ENCODE results near the gene OGG1. TPM values are rescaled to one million over a fixed set of nuclear protein-coding genes. Genes with fewer than 3 reads are reported as not detected.

OGG1 gene
- total RNA-seq, 1 experiment from 2014 or later = 35.0 TPM

GRCh38 chr3:9795207-9795606, 45.5 kb downstream of the OGG1 start:
- Histone ChIP-seq H3K36me3 (peaks cover 25% of the 10 kb centered on the region), H3K4me1 (peaks cover 7% of the 10 kb centered on the region), H3K27ac (no peak overlapping the region)

DNA sequence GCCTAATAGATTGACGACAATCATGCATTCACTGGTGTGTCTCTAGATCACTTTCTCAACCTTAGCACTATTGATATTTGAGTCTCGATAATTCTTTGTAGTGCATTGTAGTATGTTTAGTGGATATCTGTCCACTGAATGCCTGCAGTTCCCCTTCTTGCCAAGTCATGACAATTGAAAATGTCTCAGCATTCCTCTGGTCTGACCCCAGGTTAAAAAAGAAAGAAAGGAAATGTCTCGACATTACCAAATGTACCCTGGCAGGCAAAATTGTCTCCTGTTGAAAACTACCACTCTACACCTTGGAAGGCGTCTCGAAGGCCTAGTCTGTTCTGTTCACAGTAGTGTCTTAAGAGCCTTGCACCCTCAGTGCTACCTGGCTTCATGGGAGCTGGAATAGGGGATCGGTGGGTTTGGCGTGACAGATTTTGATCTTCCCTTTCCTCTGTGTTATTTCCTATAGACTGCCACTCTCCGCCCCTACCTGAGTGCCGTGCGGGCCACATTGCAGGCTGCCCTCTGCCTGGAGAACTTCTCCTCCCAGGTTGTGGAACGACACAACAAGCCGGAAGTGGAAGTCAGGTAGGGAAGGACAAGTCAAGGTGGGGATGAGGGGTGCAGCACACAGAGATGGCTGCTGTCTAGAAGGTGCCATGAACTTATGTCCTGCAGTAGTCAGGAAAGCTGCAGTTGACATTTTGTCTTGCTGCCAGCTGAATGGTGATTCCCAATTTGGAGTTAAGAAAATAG, 47.6 kb downstream of the OGG1 start:
- no peak for DNase-seq
- H3K4me1 ChIP-seq = peaks cover 4% of the 10 kb centered on the region
- no peak overlapping the region for H3K27ac ChIP-seq
- H3K27me3 ChIP-seq = no peaks in the 10 kb centered on the region
- peaks cover 40% of the 10 kb centered on the region for H3K36me3 ChIP-seq
- H3K9me3 ChIP-seq (replicated peaks) = no peaks in the 10 kb centered on the region
- no peak overlapping the region for H3K4me3 ChIP-seq

More at GRCh38 chr3:9795207-9795606, 45.5 kb downstream of the OGG1 start:
- no peak for DNase-seq
- no peaks in the 10 kb centered on the region for H3K9me3 ChIP-seq (replicated peaks)
- no peak overlapping the region for H3K4me3 ChIP-seq
- H3K27me3 ChIP-seq = no peaks in the 10 kb centered on the region

- Histone ChIP-seq H3K27me3 (no peaks in the 10 kb centered on the region), H3K27ac (no peak overlapping the region), H3K4me3 (no peak overlapping the region), H3K36me3 (peaks cover 66% of the 10 kb centered on the region), H3K4me1 (no peaks in the 10 kb centered on the region), H3K9me3 (replicated peaks) (no peaks in the 10 kb centered on the region)
- DNase-seq = no peak
Measured at GRCh38 chr3:9800529-9800928, 50.8 kb downstream of the OGG1 start.

DNA sequence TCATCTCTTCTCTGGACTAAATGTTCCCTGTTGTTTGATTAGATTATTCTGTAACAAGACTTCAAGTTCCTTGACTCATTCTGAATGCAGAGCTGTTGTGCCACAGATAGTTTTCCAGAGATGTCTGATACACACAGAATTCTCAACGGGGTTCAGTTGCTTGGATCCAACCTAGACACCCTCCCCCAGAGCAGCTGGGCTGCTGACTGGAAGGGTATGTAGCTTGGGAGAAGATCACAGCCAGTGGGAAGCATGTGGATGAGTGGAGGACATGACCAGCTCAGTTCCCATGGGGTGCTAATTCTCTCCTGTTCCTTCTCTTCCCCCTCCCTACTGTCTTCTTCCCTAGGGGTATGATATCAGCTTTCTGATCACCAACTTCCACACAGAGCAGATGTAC, 53.7 kb downstream of the OGG1 start:
- H3K4me1 ChIP-seq = no peaks in the 10 kb centered on the region
- no peaks in the 10 kb centered on the region for H3K9me3 ChIP-seq (replicated peaks)
- no peaks in the 10 kb centered on the region for H3K27me3 ChIP-seq
- H3K36me3 ChIP-seq = peaks cover 60% of the 10 kb centered on the region
- H3K27ac ChIP-seq = no peak overlapping the region
- H3K4me3 ChIP-seq = no peak overlapping the region
- DNase-seq = no peak

DNA sequence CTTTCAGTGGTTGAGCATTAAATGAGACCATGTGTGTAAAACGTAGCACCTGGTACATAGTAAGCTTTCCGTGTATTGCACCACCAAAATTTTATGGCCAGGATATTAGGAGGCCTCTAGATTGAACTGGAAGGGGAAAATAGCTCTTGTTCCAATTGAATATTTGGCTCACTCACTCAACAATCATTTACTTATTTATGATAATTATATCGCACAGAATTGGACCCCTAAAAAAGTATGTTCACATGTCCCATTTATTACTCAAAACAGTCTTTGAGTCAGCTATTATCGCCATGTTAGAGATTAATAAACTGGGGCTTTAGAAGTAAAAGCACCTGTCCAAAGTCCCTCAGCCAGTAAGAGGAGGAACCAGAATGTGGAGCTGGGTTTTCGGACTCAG, 55.2 kb downstream of the OGG1 start:
- Histone ChIP-seq H3K27ac (no peak overlapping the region), H3K9me3 (replicated peaks) (no peaks in the 10 kb centered on the region), H3K4me3 (no peak overlapping the region), H3K4me1 (no peaks in the 10 kb centered on the region), H3K36me3 (peaks cover 48% of the 10 kb centered on the region), H3K27me3 (no peaks in the 10 kb centered on the region)
- DNase-seq = no peak

- peaks cover 41% of the 10 kb centered on the region for H3K36me3 ChIP-seq
- H3K27me3 ChIP-seq = no peaks in the 10 kb centered on the region
- no peaks in the 10 kb centered on the region for H3K4me1 ChIP-seq
- H3K27ac ChIP-seq = no peak overlapping the region
- no peaks in the 10 kb centered on the region for H3K9me3 ChIP-seq (replicated peaks)
- no peak for DNase-seq
- H3K4me3 ChIP-seq = no peak overlapping the region
Measured at GRCh38 chr3:9806137-9806536, 56.4 kb downstream of the OGG1 start.

Other genes with a start within 250 kb of the OGG1 start
- gene LHFPL4, start 196.1 kb upstream of the OGG1 start, total RNA-seq (2014; rRNA removed; shearing (Covaris generic)) = not detected in 2 replicates
- gene MTMR14, start 100.4 kb upstream of the OGG1 start, total RNA-seq (2014; rRNA removed; shearing (Covaris generic)) = 21.2 and 21.7 TPM in 2 replicates
- gene CPNE9, start 46.1 kb upstream of the OGG1 start, total RNA-seq (2014; rRNA removed; shearing (Covaris generic)) = 0.06 TPM in 1 of 2 replicates, not detected in the other
- gene BRPF1, start 18.2 kb upstream of the OGG1 start, total RNA-seq (2014; rRNA removed; shearing (Covaris generic)) = 22.0 and 23.4 TPM in 2 replicates
- gene CAMK1, start 20.0 kb downstream of the OGG1 start, total RNA-seq (2014; rRNA removed; shearing (Covaris generic)) = 5.8 TPM in 2 replicates
- gene TADA3, start 42.5 kb downstream of the OGG1 start, total RNA-seq (2014; rRNA removed; shearing (Covaris generic)) = 58.5 and 59.3 TPM in 2 replicates
- 87.4 and 96.9 TPM in 2 replicates for gene ARPC4, start 43.1 kb downstream of the OGG1 start, total RNA-seq (2014; rRNA removed; shearing (Covaris generic))
- 7.0 and 14.9 TPM in 2 replicates for gene TTLL3, start 60.3 kb downstream of the OGG1 start, total RNA-seq (2014; rRNA removed; shearing (Covaris generic))
- gene RPUSD3, start 94.1 kb downstream of the OGG1 start, total RNA-seq (2014; rRNA removed; shearing (Covaris generic)) = 30.0 and 34.0 TPM in 2 replicates
- gene CIDEC, start 130.3 kb downstream of the OGG1 start, total RNA-seq (2014; rRNA removed; shearing (Covaris generic)) = not detected in 2 replicates
- gene JAGN1, start 140.7 kb downstream of the OGG1 start, total RNA-seq (2014; rRNA removed; shearing (Covaris generic)) = 40.3 and 41.0 TPM in 2 replicates
- gene IL17RE, start 152.9 kb downstream of the OGG1 start, total RNA-seq (2014; rRNA removed; shearing (Covaris generic)) = 0.05 and 0.12 TPM in 2 replicates
- 4.0 and 6.8 TPM in 2 replicates for gene IL17RC, start 167.1 kb downstream of the OGG1 start, total RNA-seq (2014; rRNA removed; shearing (Covaris generic))
- 8.1 and 8.3 TPM in 2 replicates for gene CRELD1, start 183.9 kb downstream of the OGG1 start, total RNA-seq (2014; rRNA removed; shearing (Covaris generic))
- 1.3 and 2.1 TPM in 2 replicates for gene PRRT3, start 202.5 kb downstream of the OGG1 start, total RNA-seq (2014; rRNA removed; shearing (Covaris generic))
- 68.5 and 68.9 TPM in 2 replicates for gene EMC3, start 236.9 kb downstream of the OGG1 start, total RNA-seq (2014; rRNA removed; shearing (Covaris generic))